CD4-positive, alpha-beta T cell (primary cell): ENCODE results near the gene CHRFAM7A. TPM values are rescaled to one million over a fixed set of nuclear protein-coding genes. Genes with fewer than 3 reads are reported as not detected.
"Not testable (repeated sequence)": the region's sequence is repeated elsewhere in the genome, so short reads cannot be mapped to it uniquely, and the experiment has no call there.

Experiments used
- ATAC-seq: fragments of 200-7000 bp; cut with Tn5 transposase; one replicate; pipeline ENCODE4 v1.10.0; 2022; ENCODE audit warnings: mild to moderate bottlenecking; ENCODE audit not compliant: poor library complexity
- CTCF ChIA-PET: fragments of 350-600 bp; sonication (Branson Sonifier 250); formaldehyde crosslinking; loops from one replicate; lab custom pipeline; 2021; ENCODE audit warnings: antibody characterized with exemption, inconsistent platforms; lab: Charles Lee
- POLR2A ChIA-PET: fragments of 350-600 bp; sonication (Branson Sonifier 250); formaldehyde crosslinking; loops from one replicate; lab custom pipeline; 2021; ENCODE audit warnings: antibody characterized with exemption, inconsistent platforms; lab: Charles Lee
- DNase-seq, 14 experiments: peaks; one replicate each; pipeline ENCODE4 v3.0.0-alpha.2; 2013 to 2020; ENCODE audit warnings: mixed read lengths in 2 of 14
- H3K27ac ChIP-seq, 2 donors: one replicate each; pipeline versions ENCODE4 v1.5.1 to v1.7.0; 2013; ENCODE audit warnings: low read length in 2 of 2, low read depth in 1 of 2, mild to moderate bottlenecking in 1 of 2
- H3K27me3 ChIP-seq, 2 experiments: 1 replicate in 1 of 2; 2 replicates in 1 of 2; pipeline versions ENCODE4 v1.6.1 to v1.7.0; 2013; ENCODE audit warnings: low read length in 2 of 2, control low read depth in 1 of 2, mild to moderate bottlenecking in 1 of 2, moderate library complexity in 1 of 2; ENCODE audit not compliant: insufficient read depth in 2 of 2, control insufficient read depth in 1 of 2
- H3K36me3 ChIP-seq: one replicate; pipeline ENCODE4 v1.6.1; 2013; ENCODE audit warnings: low read length, control low read depth; ENCODE audit not compliant: insufficient read depth
- H3K4me1 ChIP-seq: one replicate; pipeline ENCODE4 v1.6.1; 2013; ENCODE audit warnings: low read length, control low read depth; ENCODE audit not compliant: insufficient read depth
- H3K4me3 ChIP-seq: one replicate; pipeline ENCODE4 v1.5.1; 2013; ENCODE audit warnings: mild to moderate bottlenecking, low read length, moderate library complexity
- H3K9me3 ChIP-seq, 2 experiments: 1 replicate in 1 of 2; 2 replicates in 1 of 2; pipeline versions ENCODE4 v1.6.1 to v1.7.0; 2013; ENCODE audit warnings: low read length in 2 of 2, mild to moderate bottlenecking in 2 of 2, control low read depth in 1 of 2, moderate library complexity in 1 of 2; ENCODE audit not compliant: control insufficient read depth in 1 of 2, insufficient read depth in 1 of 2
- H3K27ac Mint-ChIP-seq: one replicate; pipeline ENCODE4 v1.8.0; 2020; ENCODE audit warnings: mixed read lengths
- H3K27me3 Mint-ChIP-seq: one replicate; pipeline ENCODE4 v1.8.0; 2021; ENCODE audit warnings: mixed read lengths
- H3K36me3 Mint-ChIP-seq: one replicate; pipeline ENCODE4 v1.8.0; 2021; ENCODE audit warnings: low read depth, mixed read lengths
- H3K4me1 Mint-ChIP-seq: one replicate; pipeline ENCODE4 v1.8.0; 2021; ENCODE audit warnings: low read depth, mixed read lengths
- H3K4me3 Mint-ChIP-seq: one replicate; pipeline ENCODE4 v1.8.0; 2020; ENCODE audit warnings: mild to moderate bottlenecking, mixed read lengths
- H3K9me3 Mint-ChIP-seq: one replicate; pipeline ENCODE4 v1.8.0; 2020; ENCODE audit warnings: mixed read lengths
- CTCF ChIP-seq: fragments of 200-600 bp; IDR thresholded peaks from one replicate; pipeline ENCODE4 v1.8.0; 2022; ENCODE audit warnings: antibody characterized with exemption, mild to moderate bottlenecking
- intact Hi-C, 2 experiments: fragments of 100-400 bp; cut with DNase I in 1 of 2; cut with micrococcal nuclease in 1 of 2; formaldehyde crosslinking; loops; one replicate each; pipeline versions ENCODE4 v1.15.1 to v1.9.0; 2023 to 2025; cut with DNase I, micrococcal nuclease
- total RNA-seq, 174 experiments: library from RNA in 2 of 174; stranded (reverse) in 2 of 174; gene quantifications; one replicate each; pipeline ENCODE4 v1.2.3 and lab custom pipeline; 2021 to 2026

Gene CHRFAM7A
- total RNA-seq, 2 experiments from 2014 or later: 0.50 TPM; not detected in 1

- H3K4me1 ChIP-seq, H3K27me3 ChIP-seq, H3K27ac Mint-ChIP-seq, H3K9me3 ChIP-seq, H3K36me3 Mint-ChIP-seq, H3K9me3 Mint-ChIP-seq, POLR2A ChIA-PET, H3K36me3 ChIP-seq, CTCF ChIA-PET, H3K27ac ChIP-seq, H3K4me1 Mint-ChIP-seq, intact Hi-C loops, H3K4me3 ChIP-seq, H3K4me3 Mint-ChIP-seq, H3K27me3 Mint-ChIP-seq: not testable (repeated sequence)
- peak; percentile 21 for TF ChIP-seq CTCF
- peak in 11 of 14 experiments; percentile 23 to 64 (median 47) for DNase-seq
- ATAC-seq: peak; percentile 59
Measured at GRCh38 chr15:30398988-30399387, 5.6 kb upstream of the CHRFAM7A start.

- intact Hi-C loops, H3K4me3 Mint-ChIP-seq, H3K9me3 ChIP-seq, POLR2A ChIA-PET, H3K4me1 ChIP-seq, H3K27me3 ChIP-seq, DNase-seq, H3K4me1 Mint-ChIP-seq, CTCF ChIA-PET, H3K27me3 Mint-ChIP-seq, H3K4me3 ChIP-seq, H3K36me3 Mint-ChIP-seq, H3K9me3 Mint-ChIP-seq, H3K27ac ChIP-seq, ATAC-seq, H3K27ac Mint-ChIP-seq, H3K36me3 ChIP-seq: not testable (repeated sequence)
Measured at GRCh38 chr15:30393664-30393991, 288 bp upstream of the CHRFAM7A start.

DNA sequence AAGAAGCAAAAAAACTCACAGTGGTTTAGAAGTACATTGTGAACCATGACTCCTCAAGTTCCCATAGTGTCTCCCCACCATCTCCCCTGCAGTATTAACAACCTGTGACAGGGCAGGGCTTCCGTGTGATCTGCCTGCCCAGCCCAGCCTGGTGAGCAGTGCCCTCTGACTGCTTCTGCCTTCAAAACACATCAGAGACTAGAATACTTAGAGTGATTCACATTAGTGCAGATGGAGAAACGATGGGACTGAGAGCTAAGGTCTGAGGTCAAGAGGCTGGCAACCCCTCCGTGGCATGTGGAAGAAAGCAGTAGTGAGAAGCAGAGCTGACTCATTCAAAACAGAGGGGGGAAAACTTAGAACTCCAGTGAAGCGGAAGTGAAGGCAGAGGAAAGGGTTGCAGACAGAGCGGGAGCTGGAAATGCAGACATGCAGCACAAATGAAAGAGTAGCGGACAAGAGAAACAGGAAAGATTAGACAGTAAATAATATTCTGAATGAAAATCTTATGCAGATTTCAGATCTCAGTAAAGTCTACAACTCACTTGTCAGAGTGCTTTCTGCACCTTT lies 6.9 kb downstream of the CHRFAM7A start:
- H3K36me3 Mint-ChIP-seq, H3K4me1 Mint-ChIP-seq, H3K4me1 ChIP-seq, H3K27ac ChIP-seq, H3K27ac Mint-ChIP-seq, H3K27me3 ChIP-seq, H3K4me3 ChIP-seq, H3K9me3 Mint-ChIP-seq, H3K27me3 Mint-ChIP-seq, CTCF ChIA-PET, H3K4me3 Mint-ChIP-seq, intact Hi-C loops, H3K36me3 ChIP-seq, DNase-seq, H3K9me3 ChIP-seq, ATAC-seq, POLR2A ChIA-PET: not testable (repeated sequence)

DNA sequence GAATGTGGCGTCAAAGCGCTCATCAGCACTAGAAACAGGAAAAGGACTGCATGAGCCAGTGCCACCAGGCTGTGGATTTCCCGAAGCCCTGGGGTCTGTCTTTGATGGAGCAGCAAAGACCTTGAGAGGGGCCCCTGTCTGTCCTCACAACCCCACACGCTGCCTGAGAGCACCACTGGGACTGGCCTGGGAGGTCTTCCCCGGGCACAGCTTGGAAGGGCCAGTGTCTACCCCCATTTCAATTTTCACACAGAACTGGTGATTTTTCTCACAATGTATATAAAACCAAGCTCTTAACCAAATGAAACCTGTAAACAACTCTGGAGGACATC lies 16.3 kb downstream of the CHRFAM7A start:
- ATAC-seq, H3K4me3 ChIP-seq, POLR2A ChIA-PET, H3K27me3 ChIP-seq, H3K36me3 Mint-ChIP-seq, H3K27ac Mint-ChIP-seq, H3K9me3 ChIP-seq, H3K27me3 Mint-ChIP-seq, DNase-seq, H3K9me3 Mint-ChIP-seq, H3K36me3 ChIP-seq, H3K4me1 ChIP-seq, H3K27ac ChIP-seq, H3K4me1 Mint-ChIP-seq, CTCF ChIA-PET, intact Hi-C loops, H3K4me3 Mint-ChIP-seq: not testable (repeated sequence)

- H3K36me3 ChIP-seq, H3K27ac ChIP-seq, H3K4me3 ChIP-seq, H3K27ac Mint-ChIP-seq, H3K4me1 Mint-ChIP-seq, ATAC-seq, CTCF ChIA-PET, H3K27me3 ChIP-seq, H3K9me3 ChIP-seq, intact Hi-C loops, H3K9me3 Mint-ChIP-seq, DNase-seq, H3K27me3 Mint-ChIP-seq, H3K36me3 Mint-ChIP-seq, H3K4me3 Mint-ChIP-seq, H3K4me1 ChIP-seq, POLR2A ChIA-PET: not testable (repeated sequence)
Measured at GRCh38 chr15:30376375-30377081, 16.8 kb downstream of the CHRFAM7A start.

DNA sequence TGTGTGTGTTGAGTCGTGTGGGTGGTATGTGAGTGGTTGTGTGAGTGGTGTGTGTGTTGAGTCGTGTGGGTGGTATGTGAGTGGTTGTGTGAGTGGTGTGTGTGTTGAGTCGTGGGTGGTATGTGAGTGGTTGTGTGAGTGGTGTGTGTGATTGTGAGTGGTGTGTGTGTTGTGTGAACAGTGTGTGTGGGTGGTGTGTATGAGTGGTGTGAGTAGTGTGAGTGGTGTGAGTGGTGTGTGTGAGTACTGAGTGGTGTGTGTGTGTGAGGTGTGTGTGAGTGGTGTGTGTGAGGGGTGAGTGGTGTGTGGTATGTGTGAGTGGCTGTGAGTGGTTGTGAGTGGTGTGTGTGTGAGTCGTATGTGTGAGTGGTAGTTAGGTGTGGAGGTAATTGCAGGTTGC lies 17.5 kb downstream of the CHRFAM7A start:
- H3K36me3 ChIP-seq, H3K4me3 ChIP-seq, H3K27ac ChIP-seq, H3K27me3 Mint-ChIP-seq, H3K9me3 Mint-ChIP-seq, H3K36me3 Mint-ChIP-seq, DNase-seq, H3K27me3 ChIP-seq, H3K4me1 ChIP-seq, H3K4me1 Mint-ChIP-seq, ATAC-seq, CTCF ChIA-PET, intact Hi-C loops, H3K9me3 ChIP-seq, H3K4me3 Mint-ChIP-seq, H3K27ac Mint-ChIP-seq, POLR2A ChIA-PET: not testable (repeated sequence)
